Erythroblast (primary cell): Measurements from ENCODE around the gene CALCOCO2.
A peak's percentile ranks its signal among the peaks of the same experiment; 100 is the strongest.

ENCODE experiments used
- DNase-seq, 2 experiments: peaks; one replicate each; lab custom pipeline; 2025; lab: John Stamatoyannopoulos, UW
- GATA1 ChIP-seq: IDR thresholded peaks from 2 replicates; pipeline ENCODE4 v1.6.1; 2011; ENCODE audit warnings: low read depth, mild to moderate bottlenecking, control low read depth, low read length, moderate library complexity
- POLR2A ChIP-seq: IDR thresholded peaks from 2 replicates; pipeline ENCODE4 v1.6.1; 2011; ENCODE audit warnings: mild to moderate bottlenecking, low read length

CALCOCO2 gene

DNA sequence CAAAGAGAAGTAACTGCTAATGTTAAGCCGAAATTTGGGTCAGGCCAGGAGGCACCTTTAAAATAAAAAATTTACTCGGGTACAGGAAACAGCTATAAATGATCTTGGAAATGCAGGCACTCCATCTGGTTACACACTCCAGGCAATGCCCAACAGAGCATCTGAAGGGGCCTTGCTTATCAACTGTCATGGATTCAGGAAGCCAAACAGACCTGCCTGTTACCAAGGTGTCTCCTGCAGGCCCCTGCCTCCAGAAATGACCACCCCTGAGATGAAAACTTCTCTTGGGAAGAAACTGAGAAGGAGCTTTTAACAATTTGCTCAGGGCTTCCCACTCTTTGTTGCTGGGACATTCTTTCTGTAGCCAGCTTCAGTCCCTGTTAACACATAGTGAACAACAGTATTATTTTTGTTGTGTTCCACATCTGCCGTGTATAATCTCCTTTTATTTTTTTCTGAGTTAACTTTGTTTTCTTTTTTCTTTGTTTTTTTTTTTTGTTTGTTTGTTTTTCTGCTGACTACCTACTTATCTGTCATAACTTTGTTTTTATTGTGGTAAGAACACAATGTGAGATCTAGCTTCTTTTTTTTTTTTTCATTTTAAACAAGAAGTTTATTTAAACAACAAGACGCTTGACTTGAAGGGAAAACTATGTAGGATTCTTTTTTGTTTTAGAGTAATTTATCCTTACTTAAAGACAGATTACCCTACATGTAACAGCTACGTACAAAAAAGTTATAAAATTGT, 43.0 kb downstream of the CALCOCO2 start:
- DNase-seq = no peak
- TF ChIP-seq GATA1 (no peak), POLR2A (no peak)

DNA sequence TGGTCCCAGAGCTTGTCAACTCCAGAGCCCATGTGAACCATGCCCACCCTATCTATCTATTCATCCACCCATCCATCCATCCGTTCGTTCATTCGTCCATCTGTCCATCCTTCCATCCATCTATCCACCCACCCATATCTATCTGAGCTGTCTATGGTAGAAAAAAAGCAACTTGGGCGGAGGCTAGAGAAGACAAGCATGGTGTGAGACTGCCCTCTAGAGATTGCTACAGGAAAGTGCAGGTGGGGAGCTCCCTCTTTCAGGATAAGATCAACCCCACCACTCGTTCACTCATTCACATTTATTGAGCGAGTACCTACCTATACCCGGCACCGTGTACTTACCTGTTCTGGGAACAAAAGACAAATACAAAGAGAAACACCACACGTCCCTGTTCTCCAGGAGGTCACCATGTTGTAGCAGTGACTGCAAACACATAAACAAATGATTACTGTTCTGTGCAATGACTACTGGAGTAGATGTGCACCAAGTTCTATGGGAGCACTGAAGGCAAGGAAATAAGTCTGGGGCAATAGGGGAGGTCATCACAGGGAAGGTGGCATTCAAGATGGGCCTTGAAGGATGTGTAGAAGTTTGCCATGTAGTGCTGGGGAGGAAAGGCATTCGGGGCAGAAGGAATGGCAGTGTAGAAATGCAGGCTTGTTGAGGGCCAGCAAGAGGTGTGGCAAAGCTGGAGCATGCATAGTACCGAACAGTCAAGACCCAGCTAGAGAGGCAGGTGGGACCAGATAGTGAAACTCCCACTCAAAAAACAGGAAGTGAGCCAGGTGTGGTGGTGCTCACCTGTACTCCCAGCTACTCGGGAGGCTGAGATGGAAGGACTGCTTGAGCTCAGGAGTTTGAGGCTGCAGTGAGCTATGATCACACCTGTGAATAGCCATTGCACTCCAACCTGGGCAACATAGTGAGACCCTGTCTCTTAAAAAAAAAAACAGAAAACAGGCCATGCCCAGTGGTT, 48.4 kb downstream of the CALCOCO2 start:
- DNase-seq = peak; percentile 77 to 86
- no peak for TF ChIP-seq POLR2A
- no peak for TF ChIP-seq GATA1

GRCh38 chr17:48882272-48882671, 51.4 kb downstream of the CALCOCO2 start:
- TF ChIP-seq POLR2A (no peak), GATA1 (no peak)
- no peak for DNase-seq

- DNase-seq = no peak
- TF ChIP-seq GATA1 (no peak), POLR2A (no peak)
Measured at GRCh38 chr17:48883171-48883570, 52.3 kb downstream of the CALCOCO2 start.

DNA sequence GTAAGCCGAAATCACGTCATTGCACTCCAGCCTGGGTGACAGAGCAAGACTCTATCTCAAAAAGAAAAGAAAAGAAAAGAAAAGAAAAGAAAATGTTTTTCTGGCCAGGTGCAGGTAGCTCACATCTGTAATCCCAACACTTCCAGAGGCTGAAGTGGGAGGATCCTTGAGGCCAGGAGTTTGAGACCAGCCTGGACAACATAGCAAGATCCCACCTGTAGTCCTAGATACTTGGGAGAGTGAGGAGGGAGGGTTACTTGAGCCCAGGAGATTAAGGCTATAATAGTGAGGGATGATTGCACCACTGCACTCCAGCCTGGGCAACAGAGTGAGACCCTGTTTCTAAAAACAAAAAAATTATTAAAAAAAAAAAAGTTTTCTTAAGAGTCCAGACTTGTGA, 59.3 kb downstream of the CALCOCO2 start:
- no peak for DNase-seq
- TF ChIP-seq GATA1 (no peak), POLR2A (no peak)

DNA sequence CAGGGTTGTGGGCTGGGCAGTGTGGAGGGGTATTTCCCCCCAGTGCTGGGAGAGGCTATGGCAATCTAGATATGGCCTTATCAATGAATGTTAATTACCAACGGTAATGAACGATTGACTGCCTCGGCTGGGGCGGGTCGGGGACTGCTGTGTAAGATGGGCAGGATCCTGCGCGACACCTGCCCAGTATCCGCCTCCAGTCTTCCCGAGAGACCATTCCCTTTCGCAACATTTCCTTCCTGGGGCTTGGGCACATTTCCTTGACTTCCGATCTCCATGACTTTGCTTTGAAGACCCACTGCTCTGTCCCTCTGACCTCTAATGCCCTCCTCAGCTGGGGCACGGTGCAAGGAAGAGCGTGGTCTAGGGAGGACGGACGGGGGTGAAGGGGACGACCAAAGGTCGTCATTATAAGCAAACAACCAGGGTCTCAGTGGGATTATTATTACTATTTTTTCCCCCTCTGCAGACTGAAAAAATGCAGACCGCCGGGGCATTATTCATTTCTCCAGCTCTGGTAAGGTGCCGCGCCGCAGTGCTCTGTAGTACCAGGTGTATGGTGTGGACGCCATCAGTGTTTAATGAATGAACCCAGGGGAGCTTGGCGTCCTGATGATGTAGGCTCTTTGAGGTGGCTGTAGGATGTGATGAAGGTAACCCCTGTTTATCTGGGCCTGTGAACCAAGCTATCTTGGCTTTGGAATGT, 62.3 kb downstream of the CALCOCO2 start:
- DNase-seq = peak in 1 of 2 experiments; percentile 33
- TF ChIP-seq GATA1 (no peak), POLR2A (peak; percentile 38)

DNA sequence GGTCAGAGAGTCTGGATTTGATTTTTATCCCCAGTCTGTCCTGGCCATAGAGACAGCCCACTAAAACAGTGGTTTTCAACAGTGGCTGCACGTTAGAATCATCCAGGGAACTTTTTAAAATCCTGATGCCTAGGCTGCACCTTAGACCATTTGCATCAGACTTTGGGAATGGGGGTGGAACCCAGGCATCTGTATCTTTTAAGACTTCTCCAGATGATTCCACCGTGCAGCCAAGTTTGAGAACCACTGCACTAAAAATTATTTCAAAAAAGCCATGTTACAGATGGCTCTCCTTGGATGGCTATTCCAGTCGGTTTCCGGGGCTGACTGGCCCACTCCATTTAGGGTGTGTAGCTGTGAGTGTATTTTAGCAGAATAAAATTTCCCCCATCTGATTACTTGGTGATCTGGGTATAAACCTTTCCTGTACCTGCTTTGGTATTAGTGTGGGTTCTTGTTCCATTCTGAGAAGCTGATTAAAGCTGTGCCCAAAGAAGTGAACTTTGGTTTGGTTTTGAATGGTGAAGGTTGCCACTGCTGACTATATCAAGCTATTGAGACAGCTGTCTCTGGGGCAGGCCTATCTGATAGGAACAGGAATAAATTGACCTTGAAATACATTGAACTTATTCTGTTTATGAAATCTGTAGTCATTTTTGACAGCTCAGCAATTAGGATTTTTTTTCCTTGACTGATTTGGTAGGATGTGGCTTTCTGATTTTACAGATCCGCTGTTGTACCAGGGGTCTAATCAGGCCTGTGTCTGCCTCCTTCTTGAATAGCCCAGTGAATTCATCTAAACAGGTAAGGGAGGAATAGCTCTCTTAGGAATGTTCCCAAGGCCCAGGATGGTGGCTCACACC, 63.0 kb downstream of the CALCOCO2 start:
- DNase-seq = peak in 1 of 2 experiments; percentile 11

DNA sequence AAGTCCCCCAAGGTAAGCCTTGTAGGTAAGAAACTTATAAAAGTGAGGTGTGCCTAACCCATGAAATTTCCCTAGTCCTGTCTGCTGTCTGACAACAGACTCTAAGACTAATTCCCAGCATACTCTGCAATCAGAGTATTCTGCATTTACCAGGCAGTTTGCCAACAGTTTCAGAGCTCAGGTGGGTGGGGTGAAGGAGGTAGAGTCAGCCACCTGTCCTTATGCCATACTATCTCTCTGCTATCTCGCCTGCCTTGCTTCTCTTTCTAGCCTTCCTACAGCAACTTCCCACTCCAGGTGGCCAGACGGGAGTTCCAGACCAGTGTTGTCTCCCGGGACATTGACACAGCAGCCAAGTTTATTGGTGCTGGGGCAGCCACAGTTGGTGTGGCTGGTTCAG, 64.1 kb downstream of the CALCOCO2 start:
- TF ChIP-seq POLR2A (no peak), GATA1 (no peak)
- DNase-seq = no peak

More for the DNA sequence above, 63.0 kb downstream of the CALCOCO2 start:
- TF ChIP-seq GATA1 (no peak), POLR2A (no peak)

DNA sequence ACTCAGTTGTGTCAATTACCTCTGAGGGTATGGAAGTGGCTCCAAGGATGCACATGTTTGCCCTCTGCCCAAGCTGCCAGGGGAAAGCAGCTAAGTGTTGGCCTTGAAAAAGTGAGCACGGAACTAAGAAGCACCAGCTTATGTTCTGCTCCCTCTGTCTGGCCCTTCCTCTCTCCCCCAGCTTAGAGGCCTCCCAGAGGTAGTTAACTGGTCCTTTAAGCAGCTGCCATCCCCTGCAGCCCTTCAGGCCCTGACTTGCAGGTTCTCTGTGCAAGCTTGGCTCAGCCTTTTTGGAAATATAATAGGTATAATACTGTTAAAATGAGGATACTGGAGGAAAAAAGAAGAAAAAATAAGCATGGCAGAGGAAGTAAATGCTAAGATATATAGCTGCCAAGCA, 70.4 kb downstream of the CALCOCO2 start:
- no peak for DNase-seq
- TF ChIP-seq POLR2A (no peak), GATA1 (no peak)

DNA sequence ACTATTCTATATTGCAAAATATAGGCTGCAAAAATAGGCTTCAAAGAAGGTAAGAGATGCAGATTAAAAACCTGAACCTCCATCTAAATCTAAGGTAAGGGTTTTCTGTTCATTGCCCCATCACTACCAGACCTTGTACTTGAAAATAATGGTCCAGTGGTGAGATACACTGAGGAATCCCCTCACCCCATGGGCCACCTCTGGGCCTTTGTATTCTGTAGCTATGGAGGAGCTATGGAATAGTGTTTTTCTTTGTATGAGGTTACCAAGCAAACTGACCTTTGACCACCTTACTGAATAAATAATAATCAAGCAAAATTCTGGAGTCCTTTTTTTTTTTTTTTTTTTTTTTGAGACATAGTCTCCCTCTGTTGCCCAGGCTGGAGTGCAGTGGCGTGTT, 72.6 kb downstream of the CALCOCO2 start:
- no peak for TF ChIP-seq POLR2A
- TF ChIP-seq GATA1 = no peak
- no peak for DNase-seq

- no peak for DNase-seq
- no peak for TF ChIP-seq POLR2A
- no peak for TF ChIP-seq GATA1
Measured at GRCh38 chr17:48904428-48904827, 73.6 kb downstream of the CALCOCO2 start.

GRCh38 chr17:48905987-48906515, 75.2 kb downstream of the CALCOCO2 start:
- no peak for TF ChIP-seq GATA1
- TF ChIP-seq POLR2A = no peak
- no peak for DNase-seq

- no peak for TF ChIP-seq GATA1
- no peak for TF ChIP-seq POLR2A
- peak; percentile 80 to 84 for DNase-seq
Measured at GRCh38 chr17:48907713-48908046, 76.8 kb downstream of the CALCOCO2 start.
